Parathyroid adenoma (tissue), 2 donors: ENCODE measurements around the gene PGPEP1.
A peak's percentile ranks its signal among the peaks of the same experiment; 100 is the strongest.

Experiments
- H2AFZ ChIP-seq: fragments of 300-600 bp; sonication (generic); one replicate; pipeline ENCODE4 v1.7.0; 2017; ENCODE audit warnings: antibody characterized with exemption, mild to moderate bottlenecking
- H3K27ac ChIP-seq: fragments of 300-600 bp; sonication (generic); one replicate; pipeline ENCODE4 v1.7.0; 2017
- H3K27me3 ChIP-seq: fragments of 300-600 bp; sonication (generic); one replicate; pipeline ENCODE4 v1.7.0; 2017; ENCODE audit warnings: low read length; ENCODE audit not compliant: control insufficient read depth, insufficient read depth
- H3K36me3 ChIP-seq: fragments of 300-600 bp; sonication (generic); one replicate; pipeline ENCODE4 v1.7.0; 2017; ENCODE audit warnings: low read length; ENCODE audit not compliant: control insufficient read depth, insufficient read depth
- H3K4me1 ChIP-seq: fragments of 300-600 bp; sonication (generic); one replicate; pipeline ENCODE4 v1.7.0; 2017; ENCODE audit warnings: control low read depth
- H3K4me2 ChIP-seq: fragments of 300-600 bp; sonication (generic); one replicate; pipeline ENCODE4 v1.7.0; 2017; ENCODE audit warnings: low read length
- H3K4me3 ChIP-seq: fragments of 300-600 bp; sonication (generic); one replicate; pipeline ENCODE4 v1.7.0; 2017; ENCODE audit warnings: low read depth, low read length
- H3K79me2 ChIP-seq: fragments of 300-600 bp; sonication (generic); one replicate; pipeline ENCODE4 v1.7.0; 2017; ENCODE audit warnings: control low read depth
- H3K9ac ChIP-seq: fragments of 300-600 bp; sonication (generic); one replicate; pipeline ENCODE4 v1.7.0; 2017; ENCODE audit warnings: mild to moderate bottlenecking
- H3K9me3 ChIP-seq: fragments of 300-600 bp; sonication (generic); one replicate; pipeline ENCODE4 v1.7.0; 2017; ENCODE audit warnings: low read length; ENCODE audit not compliant: control insufficient read depth
- CTCF ChIP-seq: fragments of 300-600 bp; sonication (generic); IDR thresholded peaks from one replicate; pipeline ENCODE4 v1.7.0; 2017; ENCODE audit warnings: antibody characterized with exemption, mild to moderate bottlenecking
- donor health status: primary hyperparathyroidism.

Gene PGPEP1

GRCh38 chr19:18418483-18419194 lies 78.2 kb downstream of the PGPEP1 start:
- no peaks in the 10 kb centered on the region for H3K27me3 ChIP-seq
- no peak for TF ChIP-seq CTCF
- peak overlapping the region; percentile 46 for H3K4me3 ChIP-seq
- peaks cover 21% of the 10 kb centered on the region for H3K4me1 ChIP-seq
- peak overlapping the region; percentile 51 for H3K27ac ChIP-seq
- no peaks in the 10 kb centered on the region for H3K9me3 ChIP-seq
- H2AFZ ChIP-seq: peak overlapping the region; percentile 73
- H3K36me3 ChIP-seq: no peaks in the 10 kb centered on the region
- H3K9ac ChIP-seq: no peak overlapping the region
- H3K4me2 ChIP-seq: peak overlapping the region; percentile 76
- no peaks in the 10 kb centered on the region for H3K79me2 ChIP-seq

- peak within 1 kb of the TSS; percentile 78 for H3K4me3 ChIP-seq
- H3K9ac ChIP-seq: no peak within 1 kb of the TSS
- H3K4me2 ChIP-seq: peak within 1 kb of the TSS; percentile 86
- peaks cover 22% of the 10 kb centered on the region for H3K4me1 ChIP-seq
- H3K79me2 ChIP-seq: no peaks in the 10 kb centered on the region
- H3K27me3 ChIP-seq: no peaks in the 10 kb centered on the region
- no peaks in the 10 kb centered on the region for H3K9me3 ChIP-seq
- H2AFZ ChIP-seq: peak within 1 kb of the TSS; percentile 73
- no peak for TF ChIP-seq CTCF
- H3K27ac ChIP-seq: peak within 1 kb of the TSS; percentile 51
- H3K36me3 ChIP-seq: no peaks in the 10 kb centered on the region
Observed at GRCh38 chr19:18419195-18419698, 78.8 kb downstream of the PGPEP1 start, which contains the start of gene SSBP4. Gene SSBP4, plus strand, starts transcription at chr19:18419398. Its CDS starts 251 bp downstream, at chr19:18419649.
